ENCODE results near the gene PPP3CA. TPM values are rescaled to one million over a fixed set of nuclear protein-coding genes. Genes with fewer than 3 reads are reported as not detected.

The PPP3CA gene
- total RNA-seq, 1 experiment from 2014 or later, result 9.1 TPM

GRCh38 chr4:101049549-101050001 lies 297.8 kb downstream of the PPP3CA start:
- no peak overlapping the region for H3K27ac ChIP-seq (ENCODE audit: low read length)
- no peaks in the 10 kb centered on the region for H3K36me3 ChIP-seq (ENCODE audit: insufficient read depth, low read length)
- H3K79me2 ChIP-seq (ENCODE audit: low read length), result no peaks in the 10 kb centered on the region
- H3K27me3 ChIP-seq (ENCODE audit: low read length), result no peaks in the 10 kb centered on the region
- no peak overlapping the region for H3K4me2 ChIP-seq (ENCODE audit: low read depth, low read length, poor library complexity, severe bottlenecking)
- H3K4me1 ChIP-seq (ENCODE audit: low read length), result no peaks in the 10 kb centered on the region
- H3K9me3 ChIP-seq (ENCODE audit: low read length), result no peaks in the 10 kb centered on the region
- H2AFZ ChIP-seq (ENCODE audit: low read length), result no peak overlapping the region
- DNase-seq, result no peak
- H4K20me1 ChIP-seq (ENCODE audit: insufficient read depth, low read depth, low read length), result no peaks in the 10 kb centered on the region
- H3K4me3 ChIP-seq (ENCODE audit: low read length), result no peak overlapping the region
- H3K9ac ChIP-seq (ENCODE audit: low read length), result no peak overlapping the region
- no peaks in the 10 kb centered on the region for H3K9me2 ChIP-seq (replicated peaks; ENCODE audit: insufficient read depth, low read length)

GRCh38 chr4:101044766-101045165 lies 302.6 kb downstream of the PPP3CA start:
- Histone ChIP-seq H3K9ac (ENCODE audit: low read length) (no peak overlapping the region), H4K20me1 (ENCODE audit: insufficient read depth, low read depth, low read length) (no peaks in the 10 kb centered on the region), H2AFZ (ENCODE audit: low read length) (no peak overlapping the region), H3K27me3 (ENCODE audit: low read length) (no peaks in the 10 kb centered on the region), H3K27ac (ENCODE audit: low read length) (no peak overlapping the region), H3K36me3 (ENCODE audit: insufficient read depth, low read length) (no peaks in the 10 kb centered on the region), H3K79me2 (ENCODE audit: low read length) (no peaks in the 10 kb centered on the region), H3K4me1 (ENCODE audit: low read length) (no peaks in the 10 kb centered on the region), H3K4me2 (ENCODE audit: low read depth, low read length, poor library complexity, severe bottlenecking) (no peak overlapping the region), H3K4me3 (ENCODE audit: low read length) (no peak overlapping the region), H3K9me3 (ENCODE audit: low read length) (no peaks in the 10 kb centered on the region), H3K9me2 (replicated peaks; ENCODE audit: insufficient read depth, low read length) (no peaks in the 10 kb centered on the region)
- no peak for DNase-seq

- Histone ChIP-seq H2AFZ (ENCODE audit: low read length) (no peak overlapping the region), H3K4me3 (ENCODE audit: low read length) (no peak overlapping the region), H3K79me2 (ENCODE audit: low read length) (no peaks in the 10 kb centered on the region), H3K4me2 (ENCODE audit: low read depth, low read length, poor library complexity, severe bottlenecking) (no peak overlapping the region), H3K9me3 (ENCODE audit: low read length) (no peaks in the 10 kb centered on the region), H3K9me2 (replicated peaks; ENCODE audit: insufficient read depth, low read length) (no peaks in the 10 kb centered on the region), H3K27me3 (ENCODE audit: low read length) (no peaks in the 10 kb centered on the region), H3K9ac (ENCODE audit: low read length) (no peak overlapping the region), H3K4me1 (ENCODE audit: low read length) (no peaks in the 10 kb centered on the region), H4K20me1 (ENCODE audit: insufficient read depth, low read depth, low read length) (no peaks in the 10 kb centered on the region), H3K36me3 (ENCODE audit: insufficient read depth, low read length) (no peaks in the 10 kb centered on the region), H3K27ac (ENCODE audit: low read length) (no peak overlapping the region)
- no peak for DNase-seq
Measured at GRCh38 chr4:101042847-101043246, 304.5 kb downstream of the PPP3CA start.

GRCh38 chr4:101040776-101041175 lies 306.6 kb downstream of the PPP3CA start:
- H3K27me3 ChIP-seq (ENCODE audit: low read length), result no peaks in the 10 kb centered on the region
- H3K4me1 ChIP-seq (ENCODE audit: low read length), result no peaks in the 10 kb centered on the region
- no peaks in the 10 kb centered on the region for H4K20me1 ChIP-seq (ENCODE audit: insufficient read depth, low read depth, low read length)
- no peak overlapping the region for H3K4me3 ChIP-seq (ENCODE audit: low read length)
- H2AFZ ChIP-seq (ENCODE audit: low read length), result no peak overlapping the region
- H3K36me3 ChIP-seq (ENCODE audit: insufficient read depth, low read length), result no peaks in the 10 kb centered on the region
- H3K4me2 ChIP-seq (ENCODE audit: low read depth, low read length, poor library complexity, severe bottlenecking), result no peak overlapping the region
- H3K9me2 ChIP-seq (replicated peaks; ENCODE audit: insufficient read depth, low read length), result no peaks in the 10 kb centered on the region
- no peak for DNase-seq
- H3K79me2 ChIP-seq (ENCODE audit: low read length), result no peaks in the 10 kb centered on the region
- no peaks in the 10 kb centered on the region for H3K9me3 ChIP-seq (ENCODE audit: low read length)
- H3K27ac ChIP-seq (ENCODE audit: low read length), result no peak overlapping the region
- H3K9ac ChIP-seq (ENCODE audit: low read length), result no peak overlapping the region

- DNase-seq, result no peak
- H3K27me3 ChIP-seq (ENCODE audit: low read length), result no peaks in the 10 kb centered on the region
- H2AFZ ChIP-seq (ENCODE audit: low read length), result no peak overlapping the region
- no peak overlapping the region for H3K4me2 ChIP-seq (ENCODE audit: low read depth, low read length, poor library complexity, severe bottlenecking)
- no peaks in the 10 kb centered on the region for H3K79me2 ChIP-seq (ENCODE audit: low read length)
- H3K36me3 ChIP-seq (ENCODE audit: insufficient read depth, low read length), result no peaks in the 10 kb centered on the region
- H3K9ac ChIP-seq (ENCODE audit: low read length), result no peak overlapping the region
- H4K20me1 ChIP-seq (ENCODE audit: insufficient read depth, low read depth, low read length), result no peaks in the 10 kb centered on the region
- H3K4me3 ChIP-seq (ENCODE audit: low read length), result no peak overlapping the region
- H3K9me3 ChIP-seq (ENCODE audit: low read length), result no peaks in the 10 kb centered on the region
- no peaks in the 10 kb centered on the region for H3K9me2 ChIP-seq (replicated peaks; ENCODE audit: insufficient read depth, low read length)
- no peak overlapping the region for H3K27ac ChIP-seq (ENCODE audit: low read length)
- H3K4me1 ChIP-seq (ENCODE audit: low read length), result no peaks in the 10 kb centered on the region
Measured at GRCh38 chr4:101039367-101039766, 308.0 kb downstream of the PPP3CA start.

- DNase-seq, result no peak
- Histone ChIP-seq H3K27ac (ENCODE audit: low read length) (no peak overlapping the region), H3K36me3 (ENCODE audit: insufficient read depth, low read length) (no peaks in the 10 kb centered on the region), H3K9me2 (replicated peaks; ENCODE audit: insufficient read depth, low read length) (no peaks in the 10 kb centered on the region), H3K27me3 (ENCODE audit: low read length) (no peaks in the 10 kb centered on the region), H4K20me1 (ENCODE audit: insufficient read depth, low read depth, low read length) (no peaks in the 10 kb centered on the region), H3K9ac (ENCODE audit: low read length) (no peak overlapping the region), H3K4me1 (ENCODE audit: low read length) (no peaks in the 10 kb centered on the region), H2AFZ (ENCODE audit: low read length) (no peak overlapping the region), H3K4me2 (ENCODE audit: low read depth, low read length, poor library complexity, severe bottlenecking) (no peak overlapping the region), H3K9me3 (ENCODE audit: low read length) (no peaks in the 10 kb centered on the region), H3K79me2 (ENCODE audit: low read length) (no peaks in the 10 kb centered on the region), H3K4me3 (ENCODE audit: low read length) (no peak overlapping the region)
Measured at GRCh38 chr4:101037938-101038413, 309.4 kb downstream of the PPP3CA start.

- DNase-seq, result no peak
- H4K20me1 ChIP-seq (ENCODE audit: insufficient read depth, low read depth, low read length), result no peaks in the 10 kb centered on the region
- no peaks in the 10 kb centered on the region for H3K9me2 ChIP-seq (replicated peaks; ENCODE audit: insufficient read depth, low read length)
- no peak overlapping the region for H3K4me3 ChIP-seq (ENCODE audit: low read length)
- no peaks in the 10 kb centered on the region for H3K27me3 ChIP-seq (ENCODE audit: low read length)
- H3K27ac ChIP-seq (ENCODE audit: low read length), result no peak overlapping the region
- no peaks in the 10 kb centered on the region for H3K79me2 ChIP-seq (ENCODE audit: low read length)
- H3K9ac ChIP-seq (ENCODE audit: low read length), result no peak overlapping the region
- no peak overlapping the region for H3K4me2 ChIP-seq (ENCODE audit: low read depth, low read length, poor library complexity, severe bottlenecking)
- H3K9me3 ChIP-seq (ENCODE audit: low read length), result no peaks in the 10 kb centered on the region
- no peaks in the 10 kb centered on the region for H3K4me1 ChIP-seq (ENCODE audit: low read length)
- no peaks in the 10 kb centered on the region for H3K36me3 ChIP-seq (ENCODE audit: insufficient read depth, low read length)
- no peak overlapping the region for H2AFZ ChIP-seq (ENCODE audit: low read length)
Measured at GRCh38 chr4:101037249-101037648, 310.1 kb downstream of the PPP3CA start.

GRCh38 chr4:101035487-101035886 lies 311.8 kb downstream of the PPP3CA start:
- no peaks in the 10 kb centered on the region for H3K4me1 ChIP-seq (ENCODE audit: low read length)
- no peaks in the 10 kb centered on the region for H3K9me2 ChIP-seq (replicated peaks; ENCODE audit: insufficient read depth, low read length)
- no peaks in the 10 kb centered on the region for H4K20me1 ChIP-seq (ENCODE audit: insufficient read depth, low read depth, low read length)
- no peaks in the 10 kb centered on the region for H3K79me2 ChIP-seq (ENCODE audit: low read length)
- H3K4me3 ChIP-seq (ENCODE audit: low read length), result no peak overlapping the region
- H3K27ac ChIP-seq (ENCODE audit: low read length), result no peak overlapping the region
- no peaks in the 10 kb centered on the region for H3K9me3 ChIP-seq (ENCODE audit: low read length)
- H3K9ac ChIP-seq (ENCODE audit: low read length), result no peak overlapping the region
- H2AFZ ChIP-seq (ENCODE audit: low read length), result no peak overlapping the region
- H3K36me3 ChIP-seq (ENCODE audit: insufficient read depth, low read length), result no peaks in the 10 kb centered on the region
- H3K4me2 ChIP-seq (ENCODE audit: low read depth, low read length, poor library complexity, severe bottlenecking), result no peak overlapping the region
- DNase-seq, result no peak
- H3K27me3 ChIP-seq (ENCODE audit: low read length), result no peaks in the 10 kb centered on the region

GRCh38 chr4:101033986-101034385 lies 313.3 kb downstream of the PPP3CA start:
- no peaks in the 10 kb centered on the region for H3K9me2 ChIP-seq (replicated peaks; ENCODE audit: insufficient read depth, low read length)
- no peaks in the 10 kb centered on the region for H3K36me3 ChIP-seq (ENCODE audit: insufficient read depth, low read length)
- H2AFZ ChIP-seq (ENCODE audit: low read length), result no peak overlapping the region
- DNase-seq, result no peak
- H3K79me2 ChIP-seq (ENCODE audit: low read length), result no peaks in the 10 kb centered on the region
- no peaks in the 10 kb centered on the region for H3K9me3 ChIP-seq (ENCODE audit: low read length)
- H3K4me1 ChIP-seq (ENCODE audit: low read length), result no peaks in the 10 kb centered on the region
- H3K27ac ChIP-seq (ENCODE audit: low read length), result no peak overlapping the region
- no peaks in the 10 kb centered on the region for H3K27me3 ChIP-seq (ENCODE audit: low read length)
- no peaks in the 10 kb centered on the region for H4K20me1 ChIP-seq (ENCODE audit: insufficient read depth, low read depth, low read length)
- H3K9ac ChIP-seq (ENCODE audit: low read length), result no peak overlapping the region
- no peak overlapping the region for H3K4me2 ChIP-seq (ENCODE audit: low read depth, low read length, poor library complexity, severe bottlenecking)
- no peak overlapping the region for H3K4me3 ChIP-seq (ENCODE audit: low read length)

Measured in Karpas-422 (cell line).